HG02759 (cell line): ENCODE measurements around the gene RO60.

Source experiments
- ATAC-seq: cut with Tn5 transposase; IDR thresholded peaks from one replicate; pipeline ENCODE4 v1.9.1; 2021; ENCODE audit warnings: mild to moderate bottlenecking, moderate library complexity; ENCODE audit not compliant: unreplicated experiment

Gene RO60

DNA sequence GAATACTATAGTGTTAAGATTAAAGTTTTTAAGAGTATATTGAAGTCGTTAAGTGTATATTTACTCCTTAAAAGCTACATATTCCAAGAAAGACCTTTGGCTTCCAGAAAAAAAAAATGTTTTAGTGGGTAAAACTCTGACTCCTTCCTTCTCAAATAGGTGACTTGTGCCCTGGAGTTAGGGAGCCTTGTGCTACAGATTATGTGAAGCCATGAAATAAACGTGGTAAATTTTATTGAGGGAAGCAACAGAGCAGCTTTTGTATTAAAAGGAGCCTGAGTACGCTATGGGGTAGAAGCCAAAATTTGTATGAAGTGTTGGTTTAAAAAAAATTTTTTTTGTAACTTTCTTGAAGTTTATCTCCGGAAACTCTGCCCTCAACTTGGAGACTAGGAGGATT is 994 bp downstream of the RO60 start:
- no peak for ATAC-seq

GRCh38 chr1:193060938-193061337 is 1.5 kb downstream of the RO60 start:
- ATAC-seq = no peak

DNA sequence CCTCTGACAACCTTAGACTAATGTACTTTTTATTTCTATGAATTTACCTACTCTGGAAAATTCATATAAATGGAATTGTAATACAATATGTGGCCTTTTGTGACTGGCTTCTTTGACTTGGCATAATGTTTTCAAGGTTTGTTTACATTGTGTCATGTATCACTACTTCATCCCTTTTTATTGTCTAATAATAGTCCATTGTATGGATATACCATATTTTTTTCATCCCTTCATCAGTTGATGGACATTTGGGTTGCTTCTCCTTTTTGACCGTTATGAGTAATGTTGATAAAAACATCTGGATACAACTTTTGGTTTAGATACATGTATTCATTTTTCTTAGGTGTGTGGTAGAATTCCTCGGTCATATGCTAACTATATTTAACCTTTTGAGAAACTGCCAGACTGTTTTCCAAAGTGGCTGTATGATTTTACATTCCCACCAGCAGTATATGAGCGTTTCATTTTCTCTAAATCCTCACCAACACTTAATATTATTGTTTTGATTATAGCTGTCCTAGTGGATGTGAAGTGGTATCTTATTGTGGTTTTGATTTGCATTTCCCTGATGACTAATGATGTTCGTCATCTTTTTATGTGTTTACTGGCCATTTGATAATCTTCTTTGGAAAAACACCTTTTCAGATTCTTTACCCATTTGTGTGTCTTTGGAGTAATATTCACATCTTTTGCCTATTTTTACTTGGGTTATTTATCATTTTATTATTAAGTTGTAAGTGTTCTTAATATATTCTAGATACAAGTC is 3.5 kb downstream of the RO60 start:
- no peak for ATAC-seq

- no peak for ATAC-seq
Observed at GRCh38 chr1:193065954-193066353, 6.5 kb downstream of the RO60 start.

DNA sequence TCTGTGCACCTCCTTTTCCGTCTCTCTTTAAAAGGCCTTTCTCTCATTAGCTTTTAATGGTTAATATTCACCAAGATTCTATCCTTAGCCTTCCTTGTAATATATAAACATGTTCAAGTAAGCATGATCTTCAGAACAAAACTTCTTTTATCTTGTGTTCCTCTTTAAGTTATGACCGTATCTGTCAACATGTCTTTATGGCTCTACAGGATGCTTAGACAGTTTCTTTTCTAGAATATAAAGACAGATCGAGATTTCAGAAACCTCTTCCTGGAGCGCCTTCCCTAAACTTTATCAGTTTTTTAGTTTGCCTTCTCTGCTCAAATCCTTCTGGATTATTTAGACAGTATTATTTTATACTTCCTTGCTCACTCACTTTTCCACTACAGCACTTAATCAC is 7.2 kb downstream of the RO60 start:
- no peak for ATAC-seq

GRCh38 chr1:193068013-193068412 is 8.6 kb downstream of the RO60 start:
- no peak for ATAC-seq

- ATAC-seq = peak; percentile 45
Observed at GRCh38 chr1:193069748-193070385, 10.5 kb downstream of the RO60 start.

- peak; percentile 46 for ATAC-seq
Observed at GRCh38 chr1:193070386-193070753, 11.0 kb downstream of the RO60 start.

DNA sequence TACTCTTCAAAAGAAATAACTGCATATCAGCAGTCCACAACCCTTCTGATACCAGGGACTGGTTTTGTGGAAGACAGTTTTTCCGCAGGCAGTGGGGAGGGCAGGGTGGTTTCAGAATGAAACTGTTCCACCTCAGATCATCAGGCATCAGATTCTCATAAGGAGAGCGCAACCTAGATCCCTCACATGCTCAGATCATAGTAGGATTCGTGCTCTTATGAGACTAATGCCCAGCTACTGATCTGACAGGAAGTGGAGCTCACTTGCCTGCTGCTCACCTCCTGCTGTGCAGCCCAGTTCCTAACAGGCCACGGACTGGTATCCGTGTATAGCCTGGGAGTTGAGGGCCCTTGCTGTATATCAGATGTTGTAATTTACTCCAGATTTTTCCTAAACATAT is 11.5 kb downstream of the RO60 start:
- ATAC-seq = no peak

GRCh38 chr1:193077991-193078390 is 18.6 kb downstream of the RO60 start:
- ATAC-seq = no peak

DNA sequence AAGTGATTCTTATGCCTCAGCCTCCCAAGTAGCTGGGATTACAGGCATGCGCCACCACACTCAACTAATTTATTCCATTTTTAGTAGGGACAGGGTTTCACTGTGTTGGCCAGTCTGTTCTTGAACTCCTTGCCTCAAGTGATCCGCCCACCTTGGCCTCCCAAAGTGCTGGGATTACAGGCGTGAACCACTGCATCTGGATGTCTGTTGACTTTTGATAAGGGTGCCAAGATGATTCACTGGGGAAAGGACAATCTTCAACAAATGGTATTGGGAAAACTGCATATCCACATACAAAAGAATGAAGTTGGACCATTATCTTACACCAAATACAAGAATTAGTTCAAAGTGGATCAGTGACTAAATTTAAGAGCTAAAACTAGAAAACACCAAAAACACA is 19.8 kb downstream of the RO60 start:
- ATAC-seq = no peak

GRCh38 chr1:193083365-193084088 is 24.1 kb downstream of the RO60 start:
- peak; percentile 97 for ATAC-seq

DNA sequence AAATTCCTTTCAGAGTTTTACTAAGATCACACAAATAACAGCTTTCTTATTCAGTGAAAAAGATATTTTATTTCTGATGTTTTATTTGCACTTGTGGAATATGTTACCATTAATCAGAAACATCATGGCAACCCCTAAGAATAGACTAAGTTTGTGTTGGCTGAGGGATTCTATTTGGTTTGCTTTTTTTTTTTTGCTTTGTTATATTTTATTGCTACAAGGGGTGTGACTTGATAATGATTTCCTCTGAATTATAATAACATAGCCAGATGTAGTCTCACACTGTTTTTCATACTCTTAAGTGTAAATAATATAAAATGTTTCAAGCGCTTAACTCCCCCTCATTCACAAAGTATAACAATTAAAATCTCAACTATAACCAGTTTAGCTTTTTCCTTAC is 25.9 kb downstream of the RO60 start:
- ATAC-seq = no peak

DNA sequence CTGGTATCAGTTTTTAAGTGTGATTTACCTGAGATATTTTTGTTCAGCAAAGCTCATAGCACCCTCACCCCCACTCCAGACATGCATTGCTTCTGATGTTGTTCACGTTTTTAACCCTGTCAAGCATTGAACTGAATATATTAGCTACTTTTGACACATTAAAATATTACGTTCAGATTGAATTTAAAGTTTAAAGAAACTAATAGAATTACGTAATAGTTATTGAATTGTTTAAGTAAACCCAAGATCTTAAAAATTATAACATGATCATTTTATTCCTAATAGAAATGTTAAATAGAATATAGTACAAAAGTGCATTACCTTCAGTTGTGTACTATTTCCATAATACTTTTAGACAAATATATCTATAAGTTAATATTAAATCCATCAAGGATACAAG is 26.9 kb downstream of the RO60 start:
- ATAC-seq = no peak

- no peak for ATAC-seq
Observed at GRCh38 chr1:193087893-193088292, 28.5 kb downstream of the RO60 start.

DNA sequence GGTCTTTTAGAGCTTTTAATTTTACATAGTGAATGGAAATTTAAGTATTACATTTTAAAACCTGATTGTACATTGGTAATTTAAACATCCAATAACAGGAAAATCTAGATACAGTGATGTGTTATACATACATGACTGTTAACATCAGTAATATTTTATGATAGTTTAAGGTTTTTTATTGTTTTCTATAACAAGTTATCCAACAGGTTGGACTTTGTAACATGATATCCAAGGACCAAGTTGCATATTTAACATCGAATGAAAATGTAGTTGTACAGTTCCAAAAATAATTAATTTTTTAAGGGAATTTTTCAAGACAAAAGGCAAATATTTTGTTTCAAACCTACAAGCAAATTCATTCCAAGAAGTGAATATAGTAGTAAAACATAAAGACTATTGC is 31.5 kb downstream of the RO60 start:
- no peak for ATAC-seq

GRCh38 chr1:193094112-193094511 is 34.7 kb downstream of the RO60 start:
- no peak for ATAC-seq

- no peak for ATAC-seq
Observed at GRCh38 chr1:193102662-193103061, 43.2 kb downstream of the RO60 start.

DNA sequence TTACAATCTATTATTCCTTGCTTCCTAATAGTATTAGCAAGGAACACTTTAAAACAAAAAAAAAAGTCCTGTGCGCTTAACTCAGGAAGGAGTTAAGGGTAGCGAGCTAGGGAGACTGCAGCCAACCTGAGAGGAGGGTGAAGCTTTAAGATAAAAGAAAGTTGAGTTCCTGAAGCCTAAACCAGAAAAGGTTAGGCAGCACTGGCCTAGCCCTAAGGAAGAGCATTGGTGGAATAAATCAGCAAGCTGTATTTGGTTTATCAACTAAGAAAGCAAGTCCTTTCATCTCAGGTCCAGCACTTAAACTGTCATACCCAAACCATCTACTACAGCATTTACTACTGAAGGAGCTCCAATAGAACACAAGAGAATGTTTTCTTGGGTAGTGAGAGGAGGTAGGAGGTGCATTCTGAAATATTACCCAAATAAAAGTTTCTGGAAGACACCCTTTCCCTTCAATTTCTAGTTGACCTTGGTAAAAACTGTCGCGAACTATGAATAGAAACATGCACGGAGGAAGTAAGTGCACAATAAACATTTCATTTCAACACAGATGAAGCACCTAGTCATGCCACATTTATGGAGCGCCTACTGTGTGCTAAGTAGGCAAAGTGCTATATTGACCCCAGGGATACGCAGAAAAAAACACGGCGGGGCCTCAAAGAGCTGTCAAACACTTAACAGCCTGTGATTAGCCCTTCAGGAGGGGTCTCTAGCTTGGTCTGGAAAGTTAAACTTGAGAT is 44.5 kb downstream of the RO60 start:
- no peak for ATAC-seq

DNA sequence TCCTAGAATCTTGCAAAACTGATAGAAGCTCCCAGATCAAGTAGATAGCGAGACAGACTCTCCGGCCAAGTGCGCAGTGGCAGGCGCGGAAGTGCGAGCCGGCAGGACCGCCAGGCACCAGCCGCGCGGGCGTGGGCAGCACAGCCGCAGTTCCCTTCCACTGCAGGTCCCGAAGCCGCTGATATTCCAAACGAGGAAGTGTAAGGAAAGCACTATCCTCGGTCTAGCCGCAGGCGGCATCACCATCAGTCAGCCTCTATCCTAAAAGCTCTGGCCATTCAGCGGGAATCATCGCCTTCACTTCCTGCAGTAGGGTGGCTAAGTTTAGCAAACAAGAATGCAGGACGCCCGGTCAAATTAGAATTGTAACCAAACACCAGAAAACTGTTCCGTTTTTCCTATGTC is 45.1 kb downstream of the RO60 start:
- ATAC-seq = peak; percentile 36
